Duodenal mucosa (tissue), 2 donors: ENCODE data around the gene SNTN.

Experiments used
- H3K27ac ChIP-seq: one replicate; pipeline ENCODE4 v1.7.0; 2013; ENCODE audit warnings: low read depth, low read length
- H3K27me3 ChIP-seq, 2 donors: one replicate each; pipeline ENCODE4 v1.7.0; 2013; ENCODE audit warnings: low read length in 2 of 2, control low read depth in 1 of 2; ENCODE audit not compliant: insufficient read depth in 2 of 2, control insufficient read depth in 1 of 2
- H3K36me3 ChIP-seq, 2 donors: one replicate each; pipeline ENCODE4 v1.7.0; 2013; ENCODE audit warnings: low read length in 2 of 2, control low read depth in 1 of 2; ENCODE audit not compliant: insufficient read depth in 2 of 2, control insufficient read depth in 1 of 2
- H3K4me1 ChIP-seq, 2 donors: one replicate each; pipeline ENCODE4 v1.7.0; 2013; ENCODE audit warnings: low read length in 2 of 2, control low read depth in 1 of 2; ENCODE audit not compliant: insufficient read depth in 2 of 2, control insufficient read depth in 1 of 2
- H3K4me3 ChIP-seq, 2 donors: one replicate each; pipeline ENCODE4 v1.7.0; 2013; ENCODE audit warnings: low read length in 2 of 2, low read depth in 1 of 2
- H3K9ac ChIP-seq, 2 donors: one replicate each; pipeline ENCODE4 v1.7.0; 2013; ENCODE audit warnings: low read length in 2 of 2, low read depth in 1 of 2
- H3K9me3 ChIP-seq, 2 donors: one replicate each; pipeline ENCODE4 v1.7.0; 2013; ENCODE audit warnings: low read length in 2 of 2, control low read depth in 1 of 2; ENCODE audit not compliant: control insufficient read depth in 1 of 2

SNTN gene

DNA sequence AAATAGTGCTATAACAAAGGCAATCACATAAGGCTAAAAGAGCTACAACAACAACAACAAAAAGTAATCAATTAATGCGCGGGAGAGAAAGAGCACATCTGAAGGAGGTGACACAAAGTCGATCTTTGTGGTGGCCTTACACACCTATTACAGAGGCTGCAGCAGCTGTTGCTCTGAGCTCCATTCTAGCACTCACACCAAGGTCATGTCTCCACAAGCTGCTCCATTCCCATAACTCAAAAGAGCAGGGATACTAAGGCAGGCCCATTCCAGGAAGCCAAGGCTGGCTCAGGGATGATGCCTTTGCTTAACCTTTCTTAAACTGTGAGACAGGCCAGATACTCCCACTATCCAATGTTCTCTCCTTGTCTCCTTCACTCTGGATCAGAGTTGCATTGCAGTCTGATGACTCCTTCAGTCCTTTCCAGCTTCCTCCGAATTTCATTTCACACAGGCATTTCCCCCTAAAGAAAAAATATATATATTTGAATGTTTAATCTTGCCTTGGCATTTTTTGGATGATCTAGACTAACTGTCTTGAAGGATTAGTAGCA lies 52.7 kb downstream of the SNTN start:
- Histone ChIP-seq H3K27me3 (no peaks in the 10 kb centered on the region), H3K4me1 (no peaks in the 10 kb centered on the region), H3K9me3 (no peaks in the 10 kb centered on the region), H3K27ac (no peak overlapping the region), H3K9ac (no peak overlapping the region), H3K4me3 (no peak overlapping the region), H3K36me3 (no peaks in the 10 kb centered on the region)

DNA sequence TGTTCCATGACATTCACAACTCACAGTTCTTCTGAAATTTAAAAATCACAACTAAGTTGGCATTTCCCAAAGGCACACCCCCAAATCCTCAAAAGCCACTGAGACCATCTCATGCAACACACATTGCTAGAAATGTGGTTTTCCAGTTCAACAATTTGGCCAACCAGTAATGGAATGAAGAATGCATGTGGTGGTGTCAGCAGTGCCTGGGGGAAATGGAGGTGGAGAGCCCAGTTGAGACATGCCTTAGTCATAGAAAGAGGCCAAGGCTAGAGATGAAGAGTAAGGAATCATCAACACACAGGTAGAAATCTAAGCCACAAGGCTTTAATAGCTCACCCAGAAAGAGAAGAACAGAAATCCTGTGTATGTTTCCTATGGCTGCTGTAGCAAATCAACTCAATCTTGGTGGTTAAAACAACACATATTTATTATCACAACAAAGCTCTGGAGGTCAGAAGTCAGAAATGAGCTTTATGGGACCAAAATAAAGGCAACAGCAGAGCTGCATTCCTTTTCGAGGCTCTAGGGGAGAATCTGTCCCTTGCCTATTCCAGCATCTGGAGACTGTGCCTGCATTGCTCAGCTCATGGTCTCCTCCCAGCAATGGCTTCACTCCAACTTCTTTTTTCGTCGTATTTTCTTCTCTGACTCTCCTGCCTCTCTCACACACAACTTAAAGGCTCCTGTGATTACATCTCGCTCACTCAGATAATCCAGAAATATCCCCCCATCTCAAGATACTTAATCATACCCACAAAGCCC lies 54.0 kb downstream of the SNTN start:
- Histone ChIP-seq H3K4me3 (no peak overlapping the region), H3K4me1 (no peaks in the 10 kb centered on the region), H3K9ac (no peak overlapping the region), H3K27ac (no peak overlapping the region), H3K36me3 (no peaks in the 10 kb centered on the region), H3K27me3 (no peaks in the 10 kb centered on the region), H3K9me3 (no peaks in the 10 kb centered on the region)

DNA sequence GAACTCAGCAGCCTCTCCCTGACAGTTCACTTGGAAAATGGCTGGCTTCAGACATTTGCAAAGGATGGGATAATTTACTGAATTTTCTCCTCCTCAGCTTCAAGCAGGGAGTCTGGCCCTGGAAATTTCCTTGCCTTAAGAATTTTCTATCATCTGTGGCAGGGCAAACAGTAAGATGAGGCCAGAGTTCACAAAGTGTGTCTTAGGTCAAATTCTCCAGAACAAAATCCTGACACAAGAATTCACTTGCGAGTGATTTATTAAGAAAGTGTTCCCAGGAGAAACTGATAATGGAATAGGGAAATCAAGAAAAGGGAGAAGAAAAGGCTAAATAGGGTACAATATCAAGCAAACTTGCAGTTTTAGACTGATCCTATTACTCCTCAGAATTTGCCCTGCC lies 55.3 kb downstream of the SNTN start:
- no peaks in the 10 kb centered on the region for H3K36me3 ChIP-seq
- H3K9me3 ChIP-seq = no peaks in the 10 kb centered on the region
- H3K4me3 ChIP-seq = no peak overlapping the region
- no peak overlapping the region for H3K9ac ChIP-seq
- H3K4me1 ChIP-seq = no peaks in the 10 kb centered on the region
- no peaks in the 10 kb centered on the region for H3K27me3 ChIP-seq
- no peak overlapping the region for H3K27ac ChIP-seq

DNA sequence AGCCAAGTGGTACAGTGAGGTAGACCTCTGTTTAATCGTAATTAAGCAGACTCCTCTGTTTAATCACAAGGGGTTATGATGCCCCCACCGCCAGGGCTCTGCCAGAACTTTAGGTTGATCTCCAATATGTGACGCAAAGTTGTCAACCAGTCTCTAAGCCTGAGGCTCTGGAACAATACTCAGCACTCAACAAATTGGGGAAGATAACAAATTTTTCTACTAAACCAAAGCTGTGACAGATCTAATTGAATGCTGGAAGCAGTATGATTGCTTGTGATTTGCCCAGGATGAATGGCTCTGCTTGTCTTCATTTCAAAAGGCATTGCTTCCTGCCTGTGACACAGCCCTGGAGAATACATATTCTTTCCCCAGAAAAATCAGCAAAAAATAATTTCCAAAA lies 57.1 kb downstream of the SNTN start:
- Histone ChIP-seq H3K9me3 (no peaks in the 10 kb centered on the region), H3K36me3 (no peaks in the 10 kb centered on the region), H3K27ac (no peak overlapping the region), H3K4me1 (no peaks in the 10 kb centered on the region), H3K27me3 (no peaks in the 10 kb centered on the region), H3K9ac (no peak overlapping the region), H3K4me3 (no peak overlapping the region)
